GM12878 (cell line): ENCODE measurements around the gene SRSF7. TPM values are rescaled to one million over a fixed set of nuclear protein-coding genes. Genes with fewer than 3 reads are reported as not detected.
"Not testable (repeated sequence)": the region's sequence is repeated elsewhere in the genome, so short reads cannot be mapped to it uniquely, and the experiment has no call there.

Experiments used
- ATAC-seq: fragments of 200-7000 bp; cut with Tn5 transposase; 3 replicates; pipeline ENCODE4 v1.9.1; 2020; ENCODE audit warnings: mild to moderate bottlenecking, moderate library complexity
- BruUV-seq: library from RNA; stranded (reverse); fragments of 400-500 nt; replicated peaks from 2 replicates; lab custom pipeline; 2021; lab: Mats Ljungman, UMichigan
- CTCF ChIA-PET: fragments of 300-600 bp; sonication (Branson Sonifier 250); formaldehyde crosslinking; extraction: SDS; loops from one replicate; lab custom pipeline; 2021; ENCODE audit warnings: inconsistent platforms; lab: Yijun Ruan, JAX
- POLR2A ChIA-PET: fragments of 350-600 bp; formaldehyde crosslinking; extraction: SDS; loops from one replicate; lab custom pipeline; 2021; ENCODE audit warnings: inconsistent platforms; lab: Charles Lee
- RAD21 ChIA-PET: fragments of 300-600 bp; sonication (Branson Sonifier 250); formaldehyde crosslinking; loops from one replicate; lab custom pipeline; 2023; ENCODE audit warnings: antibody characterized with exemption; ENCODE audit not compliant: unreplicated experiment; lab: Charles Lee
- SMC1A ChIA-PET: fragments of 300-600 bp; sonication (Branson Sonifier 250); formaldehyde crosslinking; loops from one replicate; lab custom pipeline; 2023; ENCODE audit not compliant: unreplicated experiment, uncharacterized antibody; lab: Charles Lee
- DNase-seq: peaks from one replicate; pipeline ENCODE4 v3.0.0-alpha.2; 2011; ENCODE audit warnings: low read depth, low spot score
- FAIRE-seq: peaks from 3 replicates; lab custom pipeline; 2011; peaks lifted over from hg19 to GRCh38; lab: Jason Lieb, UNC
- H2AFZ ChIP-seq: 2 replicates; pipeline ENCODE4 v1.6.0; 2011; ENCODE audit warnings: low read depth, low read length, control low read depth; ENCODE audit not compliant: control insufficient read depth
- H3K27ac ChIP-seq: 2 replicates; pipeline ENCODE4 v1.5.1; 2011; ENCODE audit warnings: control low read depth; ENCODE audit not compliant: control insufficient read depth, insufficient read depth
- H3K27me3 ChIP-seq, 2 experiments: replicated peaks in 1 of 2; 2 replicates each; pipeline versions ENCODE4 v1.6.0 to v1.6.1; 2011; ENCODE audit warnings: low read length in 1 of 2; ENCODE audit not compliant: control insufficient read depth in 2 of 2, insufficient read depth in 2 of 2
- H3K36me3 ChIP-seq, 2 experiments: 2 replicates each; pipeline ENCODE4 v1.5.1; 2011; ENCODE audit warnings: low read length in 1 of 2; ENCODE audit not compliant: control insufficient read depth in 2 of 2, insufficient read depth in 2 of 2
- H3K4me1 ChIP-seq: 2 replicates; pipeline ENCODE4 v1.6.1; 2011; ENCODE audit warnings: mild to moderate bottlenecking, low read length, moderate library complexity, mixed read lengths; ENCODE audit not compliant: control insufficient read depth, insufficient read depth
- H3K4me2 ChIP-seq: 2 replicates; pipeline ENCODE4 v1.6.0; 2011; ENCODE audit warnings: control low read depth; ENCODE audit not compliant: control insufficient read depth, insufficient read depth
- H3K4me3 ChIP-seq: fragments of 200-600 bp; sonication (generic); 2 replicates; pipeline ENCODE4 v1.5.1; 2016
- H3K79me2 ChIP-seq: 2 replicates; pipeline ENCODE4 v1.6.0; 2011; ENCODE audit warnings: low read length; ENCODE audit not compliant: control insufficient read depth, insufficient read depth
- H3K9ac ChIP-seq: 2 replicates; pipeline ENCODE4 v1.8.0; 2011; ENCODE audit warnings: low read length, control low read depth, mixed read lengths; ENCODE audit not compliant: control insufficient read depth, insufficient read depth
- H3K9me3 ChIP-seq: replicated peaks from 3 replicates; pipeline ENCODE4 v1.5.1; 2011; ENCODE audit warnings: mild to moderate bottlenecking, low read length; ENCODE audit not compliant: control insufficient read depth, insufficient read depth
- H4K20me1 ChIP-seq: 2 replicates; pipeline ENCODE4 v1.6.0; 2011; ENCODE audit not compliant: control insufficient read depth, insufficient read depth
- BRCA1 ChIP-seq: IDR thresholded peaks from 2 replicates; pipeline ENCODE4 v1.6.1; 2011; ENCODE audit warnings: low read depth, low read length, improper control_type of control experiment
- CBX3 ChIP-seq: fragments of 200-600 bp; sonication (generic); IDR thresholded peaks from 2 replicates; pipeline ENCODE4 v1.6.1; 2016; ENCODE audit warnings: low read depth, borderline replicate concordance
- CREB1 ChIP-seq: IDR thresholded peaks from 2 replicates; pipeline ENCODE4 v1.6.1; 2012; ENCODE audit warnings: low read depth, mild to moderate bottlenecking, inconsistent platforms
- CREM ChIP-seq: IDR thresholded peaks from 2 replicates; pipeline ENCODE4 v1.6.1; 2014; ENCODE audit warnings: antibody characterized with exemption, low read depth
- GABPA ChIP-seq: IDR thresholded peaks from 2 replicates; pipeline ENCODE4 v1.6.1; 2014; ENCODE audit warnings: antibody characterized with exemption, low read depth, mild to moderate bottlenecking, inconsistent platforms
- GATAD2B ChIP-seq: fragments of 450-650 bp; conservative IDR thresholded peaks from 2 replicates; pipeline ENCODE4 v1.6.1; 2017; ENCODE audit warnings: low read depth, mild to moderate bottlenecking, moderate library complexity
- MEF2A ChIP-seq: IDR thresholded peaks from 2 replicates; pipeline ENCODE4 v1.6.1; 2011; ENCODE audit warnings: low read depth, mild to moderate bottlenecking, low read length, moderate library complexity; ENCODE audit not compliant: insufficient read depth
- RELA ChIP-seq: fragments of 450-650 bp; IDR thresholded peaks from 2 replicates; pipeline ENCODE4 v1.8.0; 2014; ENCODE audit warnings: borderline replicate concordance; ENCODE audit not compliant: partially characterized antibody
- ZNF622 ChIP-seq: fragments of 450-650 bp; IDR thresholded peaks from 2 replicates; pipeline ENCODE4 v1.6.1; 2017; ENCODE audit warnings: mild to moderate bottlenecking, inconsistent platforms
- WGBS: methylation state at CpG from one replicate; pipeline ENCODE4 v1.1.6; 2016; ENCODE audit warnings: low lambda C conversion rate; ENCODE audit not compliant: insufficient replicate concordance, insufficient coverage; ENCODE audit errors: missing lambda C conversion rate; 5-methylcytosine and 5-hydroxymethylcytosine counted together
- in situ Hi-C: fragments of 300-500 bp; cut with MboI; formaldehyde crosslinking; loops from 9 replicates; pipeline ENCODE4 v1.14.3; 2018; ENCODE audit warnings: mixed read lengths
- intact Hi-C: fragments of 100-400 bp; cut with micrococcal nuclease; formaldehyde crosslinking; loops from one replicate; pipeline ENCODE4 v1.14.2; 2022; ENCODE audit not compliant: unreplicated experiment
- polyA plus RNA-seq, 11 experiments: library from polyadenylated mRNA; depleted of rRNA in 4 of 11; unstranded in 6 of 11; stranded (reverse) in 5 of 11; fragments of >200 nt; fragmentation: Nextera tagmentation in 4 of 11; fragmentation: Illumina TruSeq in 1 of 11; extraction: Ambion mirVana in 4 of 11; extraction: Trizol in 1 of 11; gene quantifications; 1 replicate in 1 of 11; 2 replicates in 10 of 11; pipeline versions ENCODE4 v1.2.1 to v1.2.3, GENCODE V29; 2011 to 2016; ENCODE audit warnings: inconsistent platforms in 2 of 11, missing spikeins in 2 of 11, low read depth in 1 of 11
- total RNA-seq, 4 experiments: library from RNA; depleted of rRNA in 3 of 4; stranded (reverse); fragments of >200 nt in 3 of 4; fragmentation: Illumina TruSeq in 1 of 4; extraction: Trizol in 1 of 4; gene quantifications; 2 replicates each; pipeline versions ENCODE4 v1.2.1 to v1.2.3, GENCODE V29; 2013 to 2021
- TF ChIP-seq, protein P1 (sequence below): fragments of 450-650 bp; IDR thresholded peaks from 2 replicates; pipeline ENCODE4 v1.6.1; 2016; ENCODE audit warnings: mild to moderate bottlenecking
- TF ChIP-seq, protein P2 (sequence below): IDR thresholded peaks from 2 replicates; pipeline ENCODE4 v1.6.1; 2012; ENCODE audit warnings: low read depth, low read length, improper control_type of control experiment

SRSF7 gene
- total and polyA plus RNA-seq, 10 of the 15 experiments (the other 5 are each of a cell fraction or from before 2014, with no cell fraction given), result 205 to 785 (median 408) TPM

DNA sequence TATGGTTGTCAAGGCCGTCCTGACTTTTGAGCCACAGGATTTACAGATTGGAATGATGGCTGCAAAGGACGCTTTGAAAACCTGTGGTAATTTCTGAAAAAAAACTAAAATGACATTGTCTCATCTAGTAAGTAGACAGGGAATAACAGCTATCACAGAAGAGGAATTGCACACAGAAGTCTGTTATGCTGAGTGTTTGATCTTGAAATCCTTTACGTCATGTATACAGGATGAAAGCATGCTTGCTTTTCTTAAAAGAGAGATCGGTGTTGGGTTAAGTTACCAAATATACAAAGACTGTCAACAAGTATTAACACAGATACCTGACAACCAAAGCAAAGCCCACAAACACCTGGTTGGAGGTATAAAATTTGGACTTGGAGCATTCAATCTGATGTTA, 12.6 kb upstream of the SRSF7 start (continued):
- no peak for TF ChIP-seq GATAD2B
- no peak for TF ChIP-seq BRCA1
- no peak for TF ChIP-seq CBX3
- no peak for TF ChIP-seq RELA
- no peak for TF ChIP-seq MEF2A

DNA sequence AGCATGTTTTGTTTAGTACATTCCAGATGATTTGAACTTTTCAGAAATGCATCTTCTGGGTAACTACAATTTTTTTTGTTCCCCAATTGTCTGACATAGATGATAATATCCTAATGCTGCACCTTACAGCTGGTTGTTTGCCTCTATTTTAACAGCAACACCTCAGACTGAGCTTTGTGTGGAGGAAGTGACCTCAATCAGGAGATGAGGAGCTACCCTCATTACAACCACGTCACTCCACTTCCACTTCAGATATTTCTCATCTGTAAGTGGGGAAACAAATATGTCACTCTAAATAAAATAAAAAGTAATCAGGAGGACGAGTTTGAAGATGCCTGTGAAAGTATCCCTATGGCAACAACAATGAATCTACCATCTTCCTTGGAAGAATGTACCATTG, 12.1 kb upstream of the SRSF7 start:
- SMC1A ChIA-PET, result interaction anchor here (1.8 kb wide), 1 partner anchor 11 kb away, joined by 5 read pairs; the partner anchor contains the start of gene SRSF7
- no peak overlapping the region for H2AFZ ChIP-seq
- TF ChIP-seq, protein P1, sequence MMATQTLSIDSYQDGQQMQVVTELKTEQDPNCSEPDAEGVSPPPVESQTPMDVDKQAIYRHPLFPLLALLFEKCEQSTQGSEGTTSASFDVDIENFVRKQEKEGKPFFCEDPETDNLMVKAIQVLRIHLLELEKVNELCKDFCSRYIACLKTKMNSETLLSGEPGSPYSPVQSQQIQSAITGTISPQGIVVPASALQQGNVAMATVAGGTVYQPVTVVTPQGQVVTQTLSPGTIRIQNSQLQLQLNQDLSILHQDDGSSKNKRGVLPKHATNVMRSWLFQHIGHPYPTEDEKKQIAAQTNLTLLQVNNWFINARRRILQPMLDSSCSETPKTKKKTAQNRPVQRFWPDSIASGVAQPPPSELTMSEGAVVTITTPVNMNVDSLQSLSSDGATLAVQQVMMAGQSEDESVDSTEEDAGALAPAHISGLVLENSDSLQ, result no peak
- TF ChIP-seq, protein P2, sequence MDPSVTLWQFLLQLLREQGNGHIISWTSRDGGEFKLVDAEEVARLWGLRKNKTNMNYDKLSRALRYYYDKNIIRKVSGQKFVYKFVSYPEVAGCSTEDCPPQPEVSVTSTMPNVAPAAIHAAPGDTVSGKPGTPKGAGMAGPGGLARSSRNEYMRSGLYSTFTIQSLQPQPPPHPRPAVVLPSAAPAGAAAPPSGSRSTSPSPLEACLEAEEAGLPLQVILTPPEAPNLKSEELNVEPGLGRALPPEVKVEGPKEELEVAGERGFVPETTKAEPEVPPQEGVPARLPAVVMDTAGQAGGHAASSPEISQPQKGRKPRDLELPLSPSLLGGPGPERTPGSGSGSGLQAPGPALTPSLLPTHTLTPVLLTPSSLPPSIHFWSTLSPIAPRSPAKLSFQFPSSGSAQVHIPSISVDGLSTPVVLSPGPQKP, result no peak
- TF ChIP-seq CREM (0 out of 2 replicates have a peak, but pooled peaks have one; percentile 22), GABPA (0 out of 2 replicates have a peak, but pooled peaks have one; percentile 19), ZNF622 (no peak), CREB1 (peak; percentile 54)

DNA sequence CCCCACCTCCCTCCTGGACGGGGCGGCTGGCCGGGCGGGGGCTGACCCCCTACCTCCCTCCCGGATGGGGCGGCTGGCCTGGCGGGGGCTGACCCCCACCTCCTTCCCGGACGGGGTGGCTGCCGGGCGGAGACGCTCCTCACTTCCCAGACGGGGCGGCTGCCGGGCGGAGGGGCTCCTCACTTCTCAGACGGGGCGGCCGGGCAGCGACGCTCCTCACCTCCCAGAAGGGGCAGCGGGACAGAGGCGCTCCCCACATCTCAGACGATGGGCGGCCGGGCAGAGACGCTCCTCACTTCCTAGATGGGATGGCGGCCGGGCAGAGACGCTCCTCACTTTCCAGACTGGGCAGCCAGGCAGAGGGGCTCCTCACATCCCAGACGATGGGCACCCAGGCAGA, 4.7 kb upstream of the SRSF7 start:
- intact Hi-C loops, H3K4me1 ChIP-seq, H3K9me3 ChIP-seq, H3K9ac ChIP-seq, ATAC-seq, RAD21 ChIA-PET, FAIRE-seq, SMC1A ChIA-PET, CTCF ChIA-PET, POLR2A ChIA-PET, H2AFZ ChIP-seq, DNase-seq, H3K4me2 ChIP-seq, H3K27me3 ChIP-seq, H3K4me3 ChIP-seq, in situ Hi-C loops, H3K36me3 ChIP-seq, H3K79me2 ChIP-seq, BruUV-seq, H4K20me1 ChIP-seq, H3K27ac ChIP-seq: not testable (repeated sequence)
- 88% methylated on average over 5 of the region's 31 CpGs for WGBS

More for the DNA sequence above, 12.1 kb upstream of the SRSF7 start:
- Histone ChIP-seq H3K9me3 (no peaks in the 10 kb centered on the region), H4K20me1 (no peaks in the 10 kb centered on the region), H3K4me2 (no peak overlapping the region), H3K4me3 (no peak overlapping the region), H3K9ac (no peak overlapping the region), H3K79me2 (no peaks in the 10 kb centered on the region), H3K27me3 (no peaks in the 10 kb centered on the region), H3K4me1 (no peaks in the 10 kb centered on the region), H3K36me3 (no peaks in the 10 kb centered on the region), H3K27ac (no peak overlapping the region)
- 6% methylated on average over 2 of the region's 2 CpGs for WGBS
- DNase-seq (no peak), FAIRE-seq (no peak), ATAC-seq (peak; percentile 71)
- ChIA-PET CTCF (interaction anchor here (0.6 kb wide), 2 partner anchors 15 to 31 kb away, joined by 3 read pairs; no protein-coding TSS in a partner anchor), RAD21 (no interaction called here), POLR2A (interaction anchor here (0.5 kb wide), 1 partner anchor 223 kb away, joined by 3 read pairs; no protein-coding TSS in a partner anchor)
- intact Hi-C loops (no loop called here), in situ Hi-C loops (no loop called here)
- no TSS peak for BruUV-seq
